ENCODE results near the gene RPS2.

DNA sequence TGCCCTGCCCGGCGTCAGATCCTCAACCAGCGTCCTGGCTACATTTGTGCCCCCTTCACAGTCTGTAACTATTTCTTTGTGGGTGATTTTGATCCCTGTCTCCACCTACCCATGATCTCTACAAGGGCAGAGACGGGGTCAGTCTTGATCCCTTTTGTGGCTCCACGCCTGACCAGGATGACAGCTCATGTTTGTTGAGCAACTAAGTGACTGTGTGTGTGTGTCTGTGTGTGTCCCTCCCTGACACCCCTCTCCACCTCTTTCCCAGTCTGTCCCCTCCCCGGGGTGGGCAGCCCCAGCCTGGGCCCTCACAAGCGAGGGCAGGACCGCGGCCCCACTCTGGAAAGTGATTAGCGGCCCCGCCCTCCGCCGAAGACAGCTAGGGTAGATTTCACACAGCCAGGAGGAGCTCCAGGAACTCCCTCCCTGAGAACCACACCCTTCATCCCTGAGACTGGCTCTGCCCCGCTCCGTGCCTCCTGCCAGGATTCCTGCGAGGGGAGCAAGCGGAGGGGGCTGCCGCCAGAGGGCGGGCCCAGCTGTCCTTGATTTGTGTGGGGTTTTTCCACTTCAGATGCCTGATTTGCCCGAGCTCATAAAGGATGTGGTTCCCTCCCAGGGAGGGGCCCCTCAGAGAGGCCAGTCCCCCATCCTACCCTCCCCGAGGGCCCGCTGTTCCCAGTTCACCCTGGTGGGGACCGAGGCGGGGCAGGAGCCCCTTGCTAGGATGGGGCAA lies 41.2 kb downstream of the RPS2 start:
- TF ChIP-seq, protein P1, sequence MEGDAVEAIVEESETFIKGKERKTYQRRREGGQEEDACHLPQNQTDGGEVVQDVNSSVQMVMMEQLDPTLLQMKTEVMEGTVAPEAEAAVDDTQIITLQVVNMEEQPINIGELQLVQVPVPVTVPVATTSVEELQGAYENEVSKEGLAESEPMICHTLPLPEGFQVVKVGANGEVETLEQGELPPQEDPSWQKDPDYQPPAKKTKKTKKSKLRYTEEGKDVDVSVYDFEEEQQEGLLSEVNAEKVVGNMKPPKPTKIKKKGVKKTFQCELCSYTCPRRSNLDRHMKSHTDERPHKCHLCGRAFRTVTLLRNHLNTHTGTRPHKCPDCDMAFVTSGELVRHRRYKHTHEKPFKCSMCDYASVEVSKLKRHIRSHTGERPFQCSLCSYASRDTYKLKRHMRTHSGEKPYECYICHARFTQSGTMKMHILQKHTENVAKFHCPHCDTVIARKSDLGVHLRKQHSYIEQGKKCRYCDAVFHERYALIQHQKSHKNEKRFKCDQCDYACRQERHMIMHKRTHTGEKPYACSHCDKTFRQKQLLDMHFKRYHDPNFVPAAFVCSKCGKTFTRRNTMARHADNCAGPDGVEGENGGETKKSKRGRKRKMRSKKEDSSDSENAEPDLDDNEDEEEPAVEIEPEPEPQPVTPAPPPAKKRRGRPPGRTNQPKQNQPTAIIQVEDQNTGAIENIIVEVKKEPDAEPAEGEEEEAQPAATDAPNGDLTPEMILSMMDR (IDR thresholded peaks at IDR 0.05; ENCODE audit: insufficient read depth, low read length), result no peak
- no peak for TF ChIP-seq SPI1 (IDR thresholded peaks at IDR 0.05; ENCODE audit: borderline replicate concordance, low read depth)

Data from HL-60 (cell line).